A549 (cell line): ENCODE results near the gene MTG1.

Experiments used
- CHD4 ChIP-seq: fragments of 200-600 bp; sonication (generic); IDR thresholded peaks from 2 replicates; pipeline ENCODE4 v1.6.1; 2016; ENCODE audit warnings: antibody characterized with exemption, mild to moderate bottlenecking, borderline replicate concordance
- CTCF ChIP-seq: fragments of >200 bp; sonication (Bioruptor Twin); formaldehyde crosslinking; IDR thresholded peaks from 3 replicates; pipeline ENCODE4 v1.5.1; 2016
- EP300 ChIP-seq, 2 experiments: fragments of >200 bp; sonication (Bioruptor Twin); formaldehyde crosslinking; IDR thresholded peaks; 2 replicates in 1 of 2; 3 replicates in 1 of 2; pipeline ENCODE4 v1.6.1; 2016 to 2017
- RAD21 ChIP-seq, 2 experiments: fragments of >200 bp in 1 of 2; sonication (Bioruptor Twin) in 1 of 2; formaldehyde crosslinking in 1 of 2; IDR thresholded peaks in 1 of 2; conservative IDR thresholded peaks in 1 of 2; 2 replicates in 1 of 2; 3 replicates in 1 of 2; pipeline ENCODE4 v1.6.1; 2012 to 2018; ENCODE audit warnings: inconsistent platforms in 1 of 2
- ZFP36 ChIP-seq: fragments of 450-650 bp; IDR thresholded peaks from 2 replicates; pipeline ENCODE4 v1.6.1; 2014; ENCODE audit warnings: borderline replicate concordance; ENCODE audit not compliant: partially characterized antibody

GRCh38 chr10:133401981-133402725, 8.2 kb downstream of the MTG1 start:
- TF ChIP-seq RAD21 (conservative IDR thresholded peaks at IDR 0.05 in 1 of 2, IDR thresholded peaks at IDR 0.05 in 1 of 2) (no peak), CTCF (no peak), ZFP36 (no peak), EP300 (IDR thresholded peaks at IDR 0.05) (no peak), CHD4 (no peak)
